LNCaP clone FGC (cell line): ENCODE measurements around the gene ACER3.

Experiments
- DNase-seq: peaks from one replicate; pipeline ENCODE4 v3.0.0-alpha.2; 2011; ENCODE audit warnings: low read depth
- H3K4me3 ChIP-seq: 2 replicates; pipeline ENCODE4 v1.5.1; 2011; ENCODE audit warnings: mild to moderate bottlenecking, low read depth, low read length, control low read depth
- TF ChIP-seq, protein P1 (sequence below): IDR thresholded peaks from 2 replicates; pipeline ENCODE4 v1.5.1; 2012; ENCODE audit warnings: mild to moderate bottlenecking; ENCODE audit not compliant: control insufficient read depth, insufficient read depth; ENCODE audit errors: extremely low read depth

ACER3 gene

DNA sequence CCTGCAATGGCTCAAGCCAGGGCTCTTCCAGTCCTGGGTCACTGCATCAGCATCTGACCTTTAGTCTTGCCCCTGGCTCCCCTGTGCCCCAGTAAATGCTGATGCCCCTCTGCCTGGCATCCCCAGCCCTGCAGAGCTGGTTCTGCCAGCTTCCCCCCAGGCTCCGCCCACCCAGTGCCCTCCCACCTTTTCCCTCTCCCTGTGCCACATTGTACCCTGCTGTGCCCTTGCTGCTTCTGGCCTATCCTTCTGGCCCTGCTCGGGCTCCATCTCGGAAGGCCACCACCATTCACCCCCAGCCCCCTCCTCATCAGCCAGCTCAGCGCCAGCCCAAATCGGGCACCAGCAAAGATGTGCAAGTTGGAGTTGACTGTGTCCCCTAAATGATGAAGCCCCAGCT, 213.5 kb downstream of the ACER3 start:
- no peak for DNase-seq
- TF ChIP-seq, protein P1, sequence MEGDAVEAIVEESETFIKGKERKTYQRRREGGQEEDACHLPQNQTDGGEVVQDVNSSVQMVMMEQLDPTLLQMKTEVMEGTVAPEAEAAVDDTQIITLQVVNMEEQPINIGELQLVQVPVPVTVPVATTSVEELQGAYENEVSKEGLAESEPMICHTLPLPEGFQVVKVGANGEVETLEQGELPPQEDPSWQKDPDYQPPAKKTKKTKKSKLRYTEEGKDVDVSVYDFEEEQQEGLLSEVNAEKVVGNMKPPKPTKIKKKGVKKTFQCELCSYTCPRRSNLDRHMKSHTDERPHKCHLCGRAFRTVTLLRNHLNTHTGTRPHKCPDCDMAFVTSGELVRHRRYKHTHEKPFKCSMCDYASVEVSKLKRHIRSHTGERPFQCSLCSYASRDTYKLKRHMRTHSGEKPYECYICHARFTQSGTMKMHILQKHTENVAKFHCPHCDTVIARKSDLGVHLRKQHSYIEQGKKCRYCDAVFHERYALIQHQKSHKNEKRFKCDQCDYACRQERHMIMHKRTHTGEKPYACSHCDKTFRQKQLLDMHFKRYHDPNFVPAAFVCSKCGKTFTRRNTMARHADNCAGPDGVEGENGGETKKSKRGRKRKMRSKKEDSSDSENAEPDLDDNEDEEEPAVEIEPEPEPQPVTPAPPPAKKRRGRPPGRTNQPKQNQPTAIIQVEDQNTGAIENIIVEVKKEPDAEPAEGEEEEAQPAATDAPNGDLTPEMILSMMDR: no peak
- no peak overlapping the region for H3K4me3 ChIP-seq

DNA sequence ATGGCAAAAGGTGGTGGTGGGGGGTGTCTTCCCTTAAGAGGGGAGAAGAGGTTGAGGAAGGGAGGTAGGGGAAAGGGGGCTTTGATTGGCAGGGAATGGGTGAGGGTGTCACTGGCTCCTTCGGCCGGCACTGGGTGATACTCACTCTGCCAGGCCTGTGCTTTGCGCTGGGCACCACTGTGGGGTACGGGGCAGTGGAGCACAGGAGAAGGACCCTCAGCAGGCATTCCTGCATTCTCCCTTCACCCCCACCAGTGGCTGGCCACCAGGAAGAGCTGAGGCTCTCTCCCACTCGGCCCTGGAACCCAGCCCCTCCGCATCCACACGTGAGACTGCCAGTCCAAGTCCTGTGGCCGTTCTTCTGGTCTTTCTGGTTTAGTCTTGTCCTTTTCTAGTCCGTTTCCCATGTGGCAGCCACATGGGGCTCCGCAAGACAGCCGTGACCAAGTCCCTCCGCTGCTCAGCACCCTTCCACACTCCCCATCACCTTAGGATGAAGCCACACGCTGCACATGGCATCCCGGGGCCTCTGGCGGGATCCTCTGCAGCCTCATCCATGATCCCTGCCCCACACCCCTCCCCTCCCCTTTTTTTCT, 214.0 kb downstream of the ACER3 start:
- DNase-seq: no peak
- H3K4me3 ChIP-seq: no peak overlapping the region
- TF ChIP-seq, protein P1: no peak

GRCh38 chr11:77075425-77075905, 214.7 kb downstream of the ACER3 start:
- no peak for DNase-seq
- H3K4me3 ChIP-seq: no peak overlapping the region
- TF ChIP-seq, protein P1: no peak
